WERI-Rb-1 (cell line): Measurements from ENCODE around the gene DESI2.
A peak's percentile ranks its signal among the peaks of the same experiment; 100 is the strongest.

ENCODE experiments used
- DNase-seq: peaks from one replicate; pipeline ENCODE4 v3.0.0-alpha.2; 2020
- H3K27ac ChIP-seq: fragments of 250-450 bp; sonication (Bioruptor Pico); 2 replicates; pipeline ENCODE4 v1.5.1; 2020; ENCODE audit warnings: mild to moderate bottlenecking, moderate library complexity
- H3K27me3 ChIP-seq: fragments of 250-450 bp; sonication (Bioruptor Pico); 2 replicates; pipeline ENCODE4 v1.5.1; 2021; ENCODE audit warnings: mild to moderate bottlenecking, low read depth, moderate library complexity; ENCODE audit not compliant: insufficient read depth, severe bottlenecking
- H3K36me3 ChIP-seq: fragments of 250-450 bp; sonication (Bioruptor Pico); 2 replicates; pipeline ENCODE4 v1.5.1; 2020; ENCODE audit warnings: mild to moderate bottlenecking, moderate library complexity
- H3K4me3 ChIP-seq: 2 replicates; pipeline ENCODE4 v1.5.1; 2011; ENCODE audit warnings: low read depth, mild to moderate bottlenecking, control low read depth, low read length
- H3K9me3 ChIP-seq: fragments of 250-450 bp; sonication (Bioruptor Pico); 2 replicates; pipeline ENCODE4 v1.5.1; 2021; ENCODE audit warnings: mild to moderate bottlenecking, moderate library complexity; ENCODE audit not compliant: severe bottlenecking
- CTCF ChIP-seq: IDR thresholded peaks from 2 replicates; pipeline ENCODE4 v1.5.1; 2011; ENCODE audit warnings: low read depth, mild to moderate bottlenecking, control low read depth, inconsistent platforms, low read length

DESI2 gene

GRCh38 chr1:244652623-244653438, at the start of gene DESI2:
TSS of gene DESI2 (plus strand) at chr1:244653126. CDS start at chr1:244653314, 188 bp downstream.
- Histone ChIP-seq H3K27me3 (no peaks in the 10 kb centered on the region), H3K27ac (peak within 1 kb of the TSS; percentile 86), H3K4me3 (peak within 1 kb of the TSS; percentile 93), H3K9me3 (no peaks in the 10 kb centered on the region), H3K36me3 (peaks cover 16% of the 10 kb centered on the region)
- DNase-seq, result peak; percentile 100
- TF ChIP-seq CTCF, result peak; percentile 66

DNA sequence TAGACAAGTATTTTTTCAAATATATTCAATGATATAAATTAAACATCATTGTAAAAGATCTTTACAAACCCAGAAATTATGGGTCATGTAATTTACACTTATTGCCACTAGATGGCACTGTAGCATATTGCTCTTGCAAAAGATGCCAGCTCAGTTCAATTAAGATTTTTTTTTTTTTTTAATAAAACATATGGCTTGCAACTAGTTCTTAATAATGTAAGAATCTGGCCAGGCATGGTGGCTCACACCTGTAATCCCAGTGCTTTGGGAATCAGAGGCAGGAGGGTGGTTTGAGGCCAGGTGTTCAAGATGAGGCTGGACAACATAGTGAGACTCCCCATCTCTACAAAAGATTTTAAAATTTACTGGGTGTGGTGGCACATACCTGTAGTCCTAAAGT, 49.4 kb upstream of the DESI2 start:
- TF ChIP-seq CTCF, result 0 out of 2 replicates have a peak, but pooled peaks have one; percentile 21
- Histone ChIP-seq H3K27ac (no peak overlapping the region), H3K36me3 (no peaks in the 10 kb centered on the region), H3K4me3 (no peak overlapping the region), H3K27me3 (no peaks in the 10 kb centered on the region), H3K9me3 (no peaks in the 10 kb centered on the region)
- DNase-seq, result no peak

DNA sequence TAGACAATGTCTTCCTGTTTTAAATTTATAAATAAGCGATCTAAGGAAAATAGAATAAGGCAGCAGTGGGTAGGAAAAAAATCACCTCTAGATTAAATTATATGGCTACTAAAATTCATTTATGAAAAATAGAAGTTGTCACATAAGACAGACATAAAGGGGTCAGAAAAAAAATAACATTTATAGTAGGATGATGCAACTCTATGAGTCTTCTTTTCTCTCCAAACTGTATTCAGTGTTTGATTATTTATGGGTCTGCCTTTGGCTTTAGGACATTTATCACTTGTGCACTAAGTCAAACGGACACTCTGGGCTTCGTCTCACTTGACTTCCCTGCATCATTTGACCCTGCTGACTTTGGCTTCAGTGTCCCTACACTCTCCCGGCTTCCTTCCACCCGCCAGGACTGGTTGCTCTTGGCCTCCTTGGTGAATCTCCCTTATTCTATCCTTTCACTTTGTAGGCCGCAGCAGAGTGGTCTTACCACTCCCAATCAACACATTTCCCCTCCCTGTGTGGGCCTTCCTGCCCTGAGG, 47.0 kb upstream of the DESI2 start:
- no peak for DNase-seq
- Histone ChIP-seq H3K9me3 (no peaks in the 10 kb centered on the region), H3K27me3 (no peaks in the 10 kb centered on the region), H3K27ac (no peak overlapping the region), H3K36me3 (no peaks in the 10 kb centered on the region), H3K4me3 (no peak overlapping the region)
- TF ChIP-seq CTCF, result no peak

- TF ChIP-seq CTCF, result no peak
- no peak overlapping the region for H3K27ac ChIP-seq
- H3K9me3 ChIP-seq, result no peaks in the 10 kb centered on the region
- H3K4me3 ChIP-seq, result no peak overlapping the region
- no peaks in the 10 kb centered on the region for H3K36me3 ChIP-seq
- no peak for DNase-seq
- H3K27me3 ChIP-seq, result no peaks in the 10 kb centered on the region
These were observed 38.7 kb upstream of the DESI2 start for GRCh38 chr1:244614113-244614836.

DNA sequence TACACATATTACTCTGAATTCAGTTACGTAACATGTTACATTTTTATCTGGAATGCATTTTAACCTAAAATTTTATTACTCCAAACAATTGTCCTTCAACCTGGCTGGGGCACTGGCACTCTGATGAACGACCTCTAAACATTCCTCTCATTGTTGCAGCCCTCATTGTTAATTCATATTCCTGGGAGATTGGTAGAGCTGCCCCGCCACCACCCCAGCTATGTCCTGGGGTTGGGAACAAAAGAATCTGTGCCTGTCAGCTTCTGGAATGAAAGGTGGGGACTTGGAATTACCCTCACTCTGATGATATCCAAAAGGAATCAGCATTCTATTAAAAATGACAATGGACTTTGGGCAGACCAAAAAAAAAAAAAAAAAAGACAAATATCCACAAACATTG, 38.0 kb upstream of the DESI2 start:
- Histone ChIP-seq H3K27me3 (no peaks in the 10 kb centered on the region), H3K4me3 (no peak overlapping the region), H3K36me3 (no peaks in the 10 kb centered on the region), H3K9me3 (no peaks in the 10 kb centered on the region), H3K27ac (no peak overlapping the region)
- DNase-seq, result no peak
- no peak for TF ChIP-seq CTCF
